ENCODE measurements around the gene IGSF23.
"Not testable (repeated sequence)": the region's sequence is repeated elsewhere in the genome, so short reads cannot be mapped to it uniquely, and the experiment has no call there.

- TF ChIP-seq EZH2 (IDR thresholded peaks at IDR 0.05; ENCODE audit: insufficient read depth, poor library complexity, severe bottlenecking); EZH2phosphoT487 (IDR thresholded peaks at IDR 0.05; ENCODE audit: insufficient read depth, low read depth): not testable (repeated sequence)
These were observed 71.0 kb downstream of the IGSF23 start for GRCh38 chr19:44684396-44684795.

Measured in GM23248 (cell line).